Loucy (cell line): ENCODE results near the gene KCNAB3.

Experiments used
- CTCF ChIP-seq: fragments of 200-600 bp; sonication (generic); conservative IDR thresholded peaks from 2 replicates; pipeline ENCODE4 v1.5.1; 2014; ENCODE audit warnings: mild to moderate bottlenecking, antibody characterized with exemption, low read length
- EZH2phosphoT487 ChIP-seq: fragments of 200-600 bp; IDR thresholded peaks from 2 replicates; pipeline ENCODE4 v1.6.1; 2018; ENCODE audit warnings: antibody characterized with exemption, mild to moderate bottlenecking, moderate library complexity, borderline replicate concordance

GRCh38 chr17:7888184-7888920 lies 41.3 kb downstream of the KCNAB3 start, which contains the start of gene CHD3:
- TF ChIP-seq CTCF: no peak
- no peak for TF ChIP-seq EZH2phosphoT487
